H1 (cell line): ENCODE data around the gene DNAJC16. TPM values are rescaled to one million over a fixed set of nuclear protein-coding genes. Genes with fewer than 3 reads are reported as not detected.

Experiments
- HDAC6 ChIP-seq: IDR thresholded peaks from one replicate; pipeline ENCODE4 v1.7.1; 2012; ENCODE audit warnings: low read depth, mild to moderate bottlenecking, inconsistent platforms, low read length, moderate library complexity
- POLR2A ChIP-seq, 2 experiments: IDR thresholded peaks; 1 replicate in 1 of 2; 2 replicates in 1 of 2; pipeline ENCODE4 v1.6.1; 2011; ENCODE audit warnings: low read depth in 2 of 2, low read length in 2 of 2, mild to moderate bottlenecking in 2 of 2; ENCODE audit errors: control extremely low read depth in 1 of 2
- TAF7 ChIP-seq: optimal IDR thresholded peaks from 2 replicates; pipeline ENCODE3; 2011; ENCODE audit warnings: low read depth, mild to moderate bottlenecking, inconsistent platforms, low read length, moderate library complexity, borderline replicate concordance
- polyA plus RNA-seq, 7 experiments: library from polyadenylated mRNA; depleted of rRNA in 3 of 7; stranded (reverse) in 5 of 7; unstranded in 2 of 7; fragments of >200 nt in 5 of 7; fragments of 200-250 nt in 2 of 7; gene quantifications; 1 replicate in 5 of 7; 2 replicates in 1 of 7; 4 replicates in 1 of 7; pipeline versions ENCODE4 v1.2.1 to v1.2.3, GENCODE V29; 2011 to 2013; ENCODE audit warnings: missing spikeins in 2 of 7, mixed read lengths in 2 of 7
- small RNA-seq: library from polyadenylated mRNA; stranded (forward); fragments of <200 nt; extraction: miRNeasy Mini kit (QIAGEN cat#:217004); gene quantifications from one replicate; pipeline ENCODE3, GENCODE V24; 2013; ENCODE audit not compliant: insufficient read depth
- total RNA-seq: library from RNA; stranded (reverse); fragmentation: NEBNext Ultra II Directional; extraction: Animal tissue kit (Norgen Biotek cat#: 25700); gene quantifications from 2 replicates; pipeline ENCODE4 v1.2.1, GENCODE V29; 2021

The DNAJC16 gene
- total and polyA plus RNA-seq, 2 of the 8 experiments (the other 6 are each of a cell fraction or from before 2014, with no cell fraction given), result 7.9 to 23.3 TPM

GRCh38 chr1:15625056-15625917, 98.6 kb downstream of the DNAJC16 start (continued):
- TF ChIP-seq POLR2A (IDR thresholded peaks at IDR 0.05; ENCODE audit: control extremely low read depth in 1 of 2, low read depth in 2 of 2, low read length in 2 of 2) (no peak), TAF7 (no peak), HDAC6 (no peak)

Small RNAs within 50 kb of the gene (small RNA-seq; reads per million reads assigned to genes)
- gene CD24P1 (not detected), gene RNU7-179P (not detected), gene SCARNA21B (not detected)

Other genes with a start within 250 kb of the DNAJC16 start
- gene EFHD2, start 117.0 kb upstream of the DNAJC16 start, total RNA-seq, result 23.5 and 25.1 TPM in 2 replicates
- gene EFHD2, start 117.0 kb upstream of the DNAJC16 start, polyA plus RNA-seq (2011; rRNA removed), result 24.4 and 30.8 TPM in 2 replicates
- 0.09 TPM in 1 of 2 replicates, not detected in the other for gene CTRC, start 88.4 kb upstream of the DNAJC16 start, total RNA-seq
- not detected in 2 replicates for gene CTRC, start 88.4 kb upstream of the DNAJC16 start, polyA plus RNA-seq (2011; rRNA removed)
- gene CELA2A, start 70.1 kb upstream of the DNAJC16 start, total RNA-seq, result not detected in 2 replicates
- gene CELA2A, start 70.1 kb upstream of the DNAJC16 start, polyA plus RNA-seq (2011; rRNA removed), result not detected in 2 replicates
- not detected in 2 replicates for gene CELA2B, start 50.7 kb upstream of the DNAJC16 start, total RNA-seq
- not detected in 2 replicates for gene CELA2B, start 50.7 kb upstream of the DNAJC16 start, polyA plus RNA-seq (2011; rRNA removed)
- 14.8 and 15.2 TPM in 2 replicates for gene CASP9, start 2.6 kb upstream of the DNAJC16 start, total RNA-seq
- 32.2 and 36.3 TPM in 2 replicates for gene CASP9, start 2.6 kb upstream of the DNAJC16 start, polyA plus RNA-seq (2011; rRNA removed)
- 5.7 and 5.8 TPM in 2 replicates for gene AGMAT, start 58.2 kb downstream of the DNAJC16 start, total RNA-seq
- 3.7 and 4.5 TPM in 2 replicates for gene AGMAT, start 58.2 kb downstream of the DNAJC16 start, polyA plus RNA-seq (2011; rRNA removed)
- 38.3 and 39.3 TPM in 2 replicates for gene DDI2, start 90.6 kb downstream of the DNAJC16 start, total RNA-seq
- gene DDI2, start 90.6 kb downstream of the DNAJC16 start, polyA plus RNA-seq (2011; rRNA removed), result 7.7 and 11.8 TPM in 2 replicates
- 47.6 and 47.9 TPM in 2 replicates for gene PLEKHM2, start 157.5 kb downstream of the DNAJC16 start, total RNA-seq
- 38.3 and 52.7 TPM in 2 replicates for gene PLEKHM2, start 157.5 kb downstream of the DNAJC16 start, polyA plus RNA-seq (2011; rRNA removed)
- gene SLC25A34, start 209.4 kb downstream of the DNAJC16 start, total RNA-seq, result 0.48 and 0.50 TPM in 2 replicates
- gene SLC25A34, start 209.4 kb downstream of the DNAJC16 start, polyA plus RNA-seq (2011; rRNA removed), result 0.62 and 0.75 TPM in 2 replicates
- 0.21 and 0.32 TPM in 2 replicates for gene TMEM82, start 215.7 kb downstream of the DNAJC16 start, total RNA-seq
- 2.1 and 3.5 TPM in 2 replicates for gene TMEM82, start 215.7 kb downstream of the DNAJC16 start, polyA plus RNA-seq (2011; rRNA removed)
- 63.2 and 66.6 TPM in 2 replicates for gene FBLIM1, start 231.9 kb downstream of the DNAJC16 start, total RNA-seq
- gene FBLIM1, start 231.9 kb downstream of the DNAJC16 start, polyA plus RNA-seq (2011; rRNA removed), result 66.7 and 99.1 TPM in 2 replicates